SIG-M5 (cell line): Measurements from ENCODE around the gene DAP.
"Not testable (repeated sequence)": the region's sequence is repeated elsewhere in the genome, so short reads cannot be mapped to it uniquely, and the experiment has no call there.

ENCODE experiments used
- DNase-seq: peaks from one replicate; lab custom pipeline; 2025; lab: John Stamatoyannopoulos, UW

Gene DAP

GRCh38 chr5:10631316-10631996 is 129.6 kb downstream of the DAP start:
- DNase-seq = no peak

GRCh38 chr5:10630744-10631143 is 130.3 kb downstream of the DAP start:
- DNase-seq = not testable (repeated sequence)

- DNase-seq = no peak
Observed at GRCh38 chr5:10630126-10630525, 130.9 kb downstream of the DAP start.

GRCh38 chr5:10629682-10630081 is 131.4 kb downstream of the DAP start:
- no peak for DNase-seq
